CD4-positive, alpha-beta T cell treated with Interleukin-4 for 4 hours (primary cell): Measurements from ENCODE around the gene COX7A1.
"Not testable (repeated sequence)": the region's sequence is repeated elsewhere in the genome, so short reads cannot be mapped to it uniquely, and the experiment has no call there.

Experiments used
- DNase-seq: peaks from one replicate; pipeline ENCODE4 v3.0.0-alpha.2; 2020

The COX7A1 gene

DNA sequence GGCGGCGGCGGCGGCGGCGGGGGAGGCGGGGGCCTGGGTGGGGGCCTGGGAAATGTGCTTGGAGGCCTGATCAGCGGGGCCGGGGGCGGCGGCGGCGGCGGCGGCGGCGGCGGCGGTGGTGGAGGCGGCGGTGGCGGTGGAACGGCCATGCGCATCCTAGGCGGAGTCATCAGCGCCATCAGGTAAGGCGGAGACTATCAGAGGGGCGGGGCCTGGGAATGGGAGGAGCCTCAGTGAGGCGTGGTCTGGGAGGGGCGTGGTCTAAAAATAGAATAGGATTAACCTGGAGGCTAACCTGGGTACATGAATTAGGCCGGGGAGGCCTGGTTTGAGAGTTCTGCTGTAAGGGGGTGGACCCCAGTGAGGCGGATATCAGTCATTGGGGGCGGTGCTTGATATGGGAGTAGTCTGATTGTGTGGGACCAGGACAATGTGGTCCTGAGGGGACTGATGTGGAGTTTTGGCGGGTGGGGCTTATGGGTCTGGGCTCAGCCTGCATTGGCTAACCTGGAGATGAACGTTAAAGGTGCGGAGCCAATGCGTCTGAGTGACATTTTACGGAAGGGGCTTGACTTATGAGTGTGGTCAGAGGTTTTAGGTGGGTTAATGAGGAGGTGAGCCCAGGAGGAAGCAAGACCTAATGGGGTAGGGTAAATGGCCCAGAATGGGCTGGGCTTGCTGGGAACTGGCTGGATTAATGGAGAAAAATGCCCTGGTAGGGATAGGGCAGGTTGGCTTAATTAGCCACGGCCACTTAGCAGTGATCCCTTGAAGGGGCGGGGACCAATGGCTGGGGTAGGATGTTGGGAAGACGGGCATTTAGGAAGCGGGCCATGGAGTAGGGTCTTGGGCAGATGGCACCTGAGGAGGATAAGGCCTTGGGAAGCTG, 11.0 kb downstream of the COX7A1 start:
- DNase-seq = peak; percentile 88

DNA sequence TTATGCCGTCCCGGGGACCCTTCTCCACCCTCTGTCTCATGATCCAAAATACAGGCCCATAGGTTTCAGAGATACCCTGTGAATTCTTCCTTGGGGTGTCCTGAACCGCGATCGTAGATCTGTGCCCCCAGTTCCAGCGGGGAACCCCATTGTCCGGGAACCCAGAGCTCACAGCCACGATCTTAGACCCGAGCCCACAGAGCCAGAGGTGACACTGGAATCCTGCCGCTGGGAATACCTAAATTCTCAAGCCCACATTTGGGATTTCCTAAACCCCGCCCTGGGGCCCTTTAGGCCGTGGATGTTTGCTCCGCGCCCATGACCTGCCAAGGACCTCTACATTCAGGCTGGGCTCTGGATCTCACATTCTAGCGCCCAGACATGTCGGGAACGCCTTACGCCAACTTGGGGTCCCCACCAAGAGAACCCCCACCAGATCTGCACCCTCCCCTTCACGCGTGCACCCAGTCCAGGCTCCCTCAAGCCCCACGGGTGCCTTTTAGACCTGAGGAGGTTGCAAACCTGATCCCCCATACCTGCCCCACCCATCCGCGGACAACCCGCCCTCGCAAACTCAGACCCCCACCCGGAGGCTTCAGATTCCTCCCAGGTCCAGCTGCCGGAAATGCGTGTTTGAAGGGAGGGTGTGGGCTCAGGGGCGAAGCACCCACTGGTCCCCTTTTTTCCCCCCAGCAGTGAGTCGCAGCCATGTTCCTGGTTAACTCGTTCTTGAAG, 11.8 kb downstream of the COX7A1 start:
- DNase-seq = no peak

DNA sequence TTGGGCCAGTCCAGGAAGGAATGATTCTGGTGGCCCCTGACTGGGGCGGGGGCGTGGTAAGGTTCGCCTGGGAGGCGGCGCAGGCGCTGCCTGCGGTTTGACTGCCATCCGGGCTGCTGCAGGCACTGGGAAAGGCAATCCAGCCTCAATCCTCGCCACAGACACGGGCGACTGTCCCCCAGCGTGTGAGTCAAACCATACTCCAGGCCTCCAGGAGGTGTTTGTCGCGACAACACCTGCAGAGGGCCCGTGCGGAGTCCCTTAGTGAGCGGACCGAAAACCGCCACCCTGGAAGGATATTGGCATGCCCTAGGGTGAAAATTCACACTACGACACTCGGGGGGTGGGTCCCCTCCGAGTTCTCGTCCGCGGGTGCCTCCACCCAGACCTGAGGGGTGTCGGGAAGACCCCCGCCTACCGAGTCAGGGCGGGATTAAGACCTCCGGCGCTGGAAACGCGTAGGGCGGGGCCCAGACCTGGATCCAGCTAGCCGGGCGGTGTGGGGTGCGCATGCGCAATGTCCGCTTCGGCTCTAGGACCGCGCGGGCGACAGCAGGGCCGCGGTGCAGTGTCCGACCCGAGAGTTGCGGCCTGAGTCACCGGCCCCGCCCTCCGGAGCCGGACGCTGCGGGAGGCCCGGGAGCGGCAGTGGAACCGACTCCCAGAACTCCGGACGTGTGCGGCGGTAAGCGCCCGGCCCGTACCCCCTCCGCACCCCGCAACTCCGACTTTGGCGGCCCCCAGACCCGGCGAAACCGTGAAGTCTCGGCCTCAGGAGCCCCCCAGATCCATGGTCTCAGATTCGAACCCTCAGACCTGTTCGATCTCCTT, 12.6 kb downstream of the COX7A1 start, which contains the start of gene CAPNS1:
CAPNS1 (plus strand) TSS at position 594 of the 831 bp plus-strand sequence. CDS start 946 bp downstream, outside the sequence.
- peak; percentile 94 for DNase-seq

DNA sequence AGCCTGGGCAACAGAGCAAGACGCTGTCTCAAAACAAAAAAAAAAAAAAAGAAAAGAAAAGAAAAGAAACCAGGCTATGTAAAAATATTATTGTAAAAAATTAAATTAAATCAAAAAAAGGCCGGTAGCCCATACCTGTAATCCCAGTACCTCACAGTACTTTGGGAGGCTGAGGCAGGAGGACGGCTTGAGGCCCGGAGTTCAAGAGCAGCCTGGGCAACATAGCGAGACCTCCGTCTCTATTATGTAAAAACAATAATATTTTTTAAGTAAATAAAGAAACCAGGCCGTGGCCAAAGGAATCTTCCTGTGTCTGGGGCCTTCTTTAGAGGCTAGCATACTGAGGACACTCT, 13.2 kb downstream of the COX7A1 start:
- DNase-seq = no peak

DNA sequence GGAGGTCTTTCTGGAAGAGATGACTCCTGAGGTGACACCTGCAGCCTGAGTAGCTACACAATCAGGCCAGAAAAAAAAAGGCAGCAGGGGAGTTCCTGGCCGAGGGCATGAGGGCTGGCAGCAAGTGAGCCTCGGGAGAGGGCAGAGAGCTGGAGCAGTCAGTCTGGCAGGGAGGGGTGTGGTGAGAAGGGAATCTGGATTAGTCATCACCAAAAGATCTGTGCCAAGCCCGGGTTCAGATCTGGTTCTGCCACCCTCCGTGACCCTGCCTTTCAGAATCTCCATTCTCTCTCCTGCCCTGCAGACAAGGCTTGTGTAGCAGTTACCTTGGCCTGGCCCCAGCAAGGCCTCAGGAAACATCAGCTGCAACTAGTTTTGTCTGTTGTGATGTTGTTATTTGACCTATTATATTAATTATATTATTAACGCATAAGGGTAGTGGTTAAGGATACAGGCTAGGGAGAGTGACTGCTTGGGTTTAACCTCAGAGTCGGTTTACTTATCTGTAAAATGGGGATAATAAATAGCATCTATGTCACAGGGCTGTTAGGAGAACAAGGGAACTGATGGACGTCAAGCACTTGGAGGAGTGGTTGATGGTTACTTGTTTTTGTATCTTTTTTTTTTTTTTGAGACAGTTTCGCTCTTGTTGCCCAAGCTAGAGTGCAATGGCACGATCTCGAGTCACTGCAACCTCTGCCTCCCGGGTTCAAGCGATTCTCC, 15.1 kb downstream of the COX7A1 start:
- DNase-seq = peak; percentile 28

DNA sequence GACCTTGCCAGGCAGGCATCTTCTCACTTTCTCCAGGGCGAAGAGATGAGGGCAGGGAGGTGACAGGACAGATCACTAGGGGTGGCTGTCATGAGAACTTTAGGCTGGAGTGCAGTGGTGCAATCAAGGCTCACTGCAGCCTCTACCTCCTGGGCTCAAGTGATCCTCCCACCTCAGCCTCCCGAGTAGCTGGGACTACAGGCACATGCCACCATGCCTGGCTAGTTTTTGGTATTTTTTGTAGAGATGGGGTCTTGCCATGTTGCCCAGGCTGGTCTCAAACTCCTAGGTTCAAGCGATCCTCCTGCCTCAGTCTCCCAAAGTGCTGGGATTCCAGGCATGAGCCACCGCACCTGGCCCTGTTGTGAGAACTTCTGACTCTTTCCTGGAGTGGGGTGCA, 17.4 kb downstream of the COX7A1 start:
- not testable (repeated sequence) for DNase-seq

DNA sequence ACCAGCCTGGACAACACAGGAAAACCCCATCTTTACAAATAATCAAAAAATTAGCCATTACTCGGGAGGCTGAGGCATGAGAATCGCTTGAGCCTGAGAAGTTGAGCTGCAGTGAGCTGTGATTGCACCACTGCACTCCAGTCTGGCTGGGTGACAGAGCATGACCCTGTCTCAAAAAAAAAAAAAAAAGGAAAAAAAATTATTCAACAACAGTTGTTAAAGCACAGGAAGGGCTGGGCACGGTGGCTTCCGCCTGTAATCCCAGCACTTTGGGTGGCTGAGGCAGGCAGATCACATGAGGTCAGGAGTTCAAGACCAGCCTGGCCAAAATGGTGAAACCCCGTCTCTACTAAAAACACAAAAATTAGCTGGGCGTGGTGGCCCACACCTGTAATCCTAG, 21.0 kb downstream of the COX7A1 start:
- DNase-seq = peak; percentile 24

DNA sequence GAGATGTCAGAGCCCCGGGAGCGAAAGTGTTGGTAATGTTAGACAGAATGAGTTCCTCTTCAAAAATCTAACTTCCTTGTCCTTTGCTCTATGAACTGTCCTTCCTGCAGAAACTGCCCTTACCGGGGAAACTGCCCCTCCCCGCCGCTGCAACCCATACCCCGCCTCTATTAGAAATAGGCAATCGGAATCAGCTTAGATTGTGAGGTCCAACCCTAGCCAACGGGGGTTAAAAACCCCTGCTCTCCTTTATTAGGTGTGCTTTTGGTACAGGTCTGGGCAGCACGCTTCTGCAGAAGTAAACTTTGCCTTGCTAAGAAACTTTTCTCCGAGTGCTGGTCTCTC, 23.9 kb downstream of the COX7A1 start:
- DNase-seq = no peak

DNA sequence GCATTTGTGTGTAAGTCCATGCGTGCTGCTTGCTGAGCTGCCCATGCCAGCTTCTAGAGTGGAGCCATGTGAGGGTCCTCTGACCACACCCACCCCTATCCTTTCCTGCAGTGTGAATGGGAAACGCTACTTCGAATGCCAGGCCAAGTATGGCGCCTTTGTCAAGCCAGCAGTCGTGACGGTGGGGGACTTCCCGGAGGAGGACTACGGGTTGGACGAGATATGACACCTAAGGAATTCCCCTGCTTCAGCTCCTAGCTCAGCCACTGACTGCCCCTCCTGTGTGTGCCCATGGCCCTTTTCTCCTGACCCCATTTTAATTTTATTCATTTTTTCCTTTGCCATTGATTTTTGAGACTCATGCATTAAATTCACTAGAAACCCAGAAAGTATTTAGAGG, 26.7 kb downstream of the COX7A1 start:
- no peak for DNase-seq

DNA sequence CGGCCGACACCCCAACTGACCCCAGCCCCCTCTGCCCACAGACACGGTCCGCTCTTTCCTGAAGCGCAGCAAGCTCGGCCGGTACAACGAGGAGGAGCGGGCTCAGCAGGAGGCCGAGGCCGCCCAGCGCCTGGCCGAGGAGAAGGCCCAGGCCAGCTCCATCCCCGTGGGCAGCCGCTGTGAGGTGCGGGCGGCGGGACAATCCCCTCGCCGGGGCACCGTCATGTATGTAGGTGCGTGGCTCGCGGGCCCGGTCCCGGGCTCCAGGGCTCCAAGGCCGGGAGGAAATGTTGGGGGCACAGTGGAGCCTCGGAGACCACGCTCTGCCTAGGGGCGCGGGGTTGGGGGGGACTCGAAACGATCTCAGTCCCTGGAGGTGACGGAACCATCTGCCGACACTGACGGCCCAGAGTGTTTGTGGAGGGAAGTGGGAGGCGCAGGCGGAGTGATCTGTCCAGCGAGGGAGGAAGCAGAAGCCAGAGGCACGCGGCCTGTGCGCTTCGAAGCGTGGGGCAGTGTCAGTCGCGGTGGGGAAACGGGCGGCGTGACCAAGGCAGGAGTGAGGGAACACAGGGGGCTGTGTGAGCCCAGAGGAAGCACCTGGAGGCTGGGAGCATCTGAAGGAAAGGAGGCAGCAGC, 30.6 kb downstream of the COX7A1 start:
- DNase-seq = no peak

DNA sequence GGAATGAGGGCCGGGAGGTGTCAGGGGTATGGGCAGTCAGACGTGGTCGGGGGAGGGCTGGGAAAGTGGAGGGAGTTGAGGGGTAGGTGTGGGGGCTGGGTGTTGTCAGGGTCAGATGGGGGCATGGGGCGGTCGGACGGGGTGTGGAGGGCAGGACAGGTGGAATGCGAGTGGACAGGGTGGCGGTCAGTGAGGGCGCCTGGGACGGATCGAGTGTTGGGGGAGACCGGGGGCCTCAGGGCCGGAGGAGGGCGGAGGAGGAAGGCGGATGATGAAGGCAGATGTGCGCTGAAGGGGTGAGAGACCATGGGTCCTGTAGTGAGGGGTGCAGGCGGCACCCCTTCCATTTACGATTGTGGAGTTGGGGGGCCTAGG, 31.3 kb downstream of the COX7A1 start:
- DNase-seq = no peak

DNA sequence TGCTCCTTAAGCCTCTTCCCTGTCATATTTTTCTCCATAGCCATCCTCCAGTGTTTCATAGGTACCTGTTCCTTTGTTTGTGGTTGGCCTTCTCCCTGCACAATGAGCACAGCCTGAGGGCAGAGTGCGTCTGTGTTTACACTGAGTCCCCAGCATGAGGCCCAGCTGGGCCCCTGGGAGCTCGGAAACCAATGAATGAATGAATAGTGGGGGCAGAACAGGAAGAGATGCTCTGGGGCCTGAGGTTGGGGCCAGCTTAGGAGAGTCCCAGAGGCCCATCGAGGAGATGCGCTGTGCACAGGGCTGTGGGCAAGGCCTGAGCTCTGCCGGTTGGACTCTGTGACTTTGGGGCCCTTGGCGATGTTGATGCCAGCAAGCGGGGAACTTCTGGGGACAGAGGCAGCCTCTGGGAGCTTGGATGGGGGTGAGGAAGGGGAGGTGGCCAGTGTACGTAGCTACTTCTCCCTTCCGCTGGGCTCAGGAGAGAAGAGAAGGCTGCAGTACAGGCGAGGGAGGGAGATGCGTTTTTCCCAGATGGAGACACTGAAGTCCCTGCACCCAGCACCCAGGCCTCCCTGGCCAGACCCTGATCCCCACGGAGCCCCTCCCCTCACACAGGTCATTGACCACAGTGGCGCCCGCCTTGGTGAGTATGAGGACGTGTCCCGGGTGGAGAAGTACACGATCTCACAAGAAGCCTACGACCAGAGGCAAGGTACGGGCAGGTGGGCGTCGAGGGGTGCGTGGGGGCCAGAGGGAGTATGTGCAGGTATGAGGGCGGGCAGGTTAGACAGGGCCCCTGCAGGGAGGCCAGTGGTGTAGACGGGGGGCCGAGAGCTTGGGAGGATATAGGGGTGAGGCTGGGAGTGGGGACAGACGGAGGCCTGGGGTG, 31.9 kb downstream of the COX7A1 start:
- no peak for DNase-seq

DNA sequence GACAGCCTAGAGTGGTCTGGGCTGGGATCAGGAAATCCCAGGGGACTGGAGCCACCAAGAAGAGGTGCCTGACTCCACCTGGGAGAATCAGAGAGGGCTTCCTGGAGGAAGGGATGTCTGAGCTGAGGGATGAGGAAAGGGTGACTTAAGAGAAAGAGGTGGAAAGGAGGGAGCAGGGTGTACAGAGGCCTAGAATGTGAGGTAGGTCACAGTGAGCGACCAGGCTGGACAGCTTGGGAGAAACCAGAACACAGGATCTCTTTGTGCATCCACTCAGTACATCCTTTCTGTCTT, 36.0 kb downstream of the COX7A1 start:
- DNase-seq = no peak

DNA sequence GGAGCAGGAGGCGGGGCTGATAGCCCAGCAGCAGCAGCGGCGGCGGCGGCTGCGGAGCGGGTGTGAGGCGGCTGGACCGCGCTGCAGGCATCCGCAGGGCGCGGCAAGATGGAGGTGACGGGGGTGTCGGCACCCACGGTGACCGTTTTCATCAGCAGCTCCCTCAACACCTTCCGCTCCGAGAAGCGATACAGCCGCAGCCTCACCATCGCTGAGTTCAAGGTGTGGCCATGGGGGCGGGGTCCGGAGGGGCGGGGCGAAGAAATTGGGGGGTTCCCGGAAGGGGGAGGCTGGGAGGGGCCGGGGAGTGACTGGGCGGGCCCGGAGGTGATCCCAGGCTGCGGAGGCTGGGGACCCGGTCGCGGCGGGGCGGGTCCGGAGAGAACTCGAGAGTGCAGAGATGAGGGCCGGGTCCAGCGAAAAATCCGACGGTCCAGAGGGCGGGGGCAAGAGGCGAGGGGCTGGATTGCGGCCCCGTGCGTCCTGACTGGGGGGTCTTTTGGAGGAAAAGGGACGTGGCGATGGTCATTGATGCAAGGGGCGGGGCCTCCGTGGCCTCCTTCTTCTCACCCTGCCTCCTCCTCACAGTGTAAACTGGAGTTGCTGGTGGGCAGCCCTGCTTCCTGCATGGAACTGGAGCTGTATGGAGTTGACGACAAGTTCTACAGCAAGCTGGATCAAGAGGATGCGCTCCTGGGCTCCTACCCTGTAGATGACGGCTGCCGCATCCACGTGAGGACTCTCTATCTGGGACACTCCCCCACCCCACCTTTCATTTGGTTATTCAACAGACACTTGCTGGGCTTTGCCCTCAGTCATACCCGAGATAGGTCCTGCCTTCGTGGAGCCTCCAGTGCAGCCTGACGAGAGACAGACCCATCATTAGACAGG, 36.5 kb downstream of the COX7A1 start, which contains the start of gene TBCB:
TBCB (plus strand) TSS at position 16 of the 891 bp plus-strand sequence; CDS start at position 109, 93 bp downstream.
- no peak for DNase-seq

DNA sequence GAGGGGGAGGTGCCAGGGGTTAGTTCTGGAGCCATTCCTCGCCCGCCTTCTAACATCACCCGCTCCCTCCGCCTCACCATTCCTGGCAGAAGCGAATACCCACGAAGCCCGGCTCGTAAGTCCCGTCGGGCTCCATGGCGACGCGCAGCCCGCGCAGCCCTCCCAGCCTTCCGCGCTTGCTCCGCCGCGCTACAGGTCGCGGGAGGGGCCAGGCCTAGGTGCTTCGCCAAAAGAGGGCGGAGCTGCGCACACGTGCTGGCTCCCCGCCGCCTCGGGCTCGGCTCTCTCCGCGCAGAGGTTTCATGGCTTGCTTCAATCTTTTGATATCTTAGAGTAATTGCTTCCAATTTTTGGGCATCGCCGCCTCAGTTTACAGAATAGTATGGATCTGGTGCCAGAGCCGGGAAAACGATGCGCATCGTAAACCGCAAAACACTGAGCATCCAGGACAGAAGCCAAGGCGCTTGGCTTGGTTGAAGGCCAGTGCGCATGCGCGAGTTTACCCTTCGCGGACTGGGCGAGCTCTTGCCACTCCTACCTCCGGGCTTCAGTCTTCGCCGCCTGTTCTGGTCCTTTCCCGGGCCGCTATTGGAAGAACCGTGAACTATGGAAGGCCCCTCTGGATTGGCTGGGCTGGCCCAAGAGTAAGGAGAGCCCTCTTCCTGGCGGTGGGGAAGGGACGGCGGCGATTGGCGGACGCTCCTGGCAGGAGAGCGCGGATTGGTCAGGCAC, 37.4 kb downstream of the COX7A1 start, which contains the start of gene POLR2I:
POLR2I (minus strand) TSS at position 155 of the 732 bp plus-strand sequence; CDS start at position 136, 19 bp downstream.
- DNase-seq = peak; percentile 100

DNA sequence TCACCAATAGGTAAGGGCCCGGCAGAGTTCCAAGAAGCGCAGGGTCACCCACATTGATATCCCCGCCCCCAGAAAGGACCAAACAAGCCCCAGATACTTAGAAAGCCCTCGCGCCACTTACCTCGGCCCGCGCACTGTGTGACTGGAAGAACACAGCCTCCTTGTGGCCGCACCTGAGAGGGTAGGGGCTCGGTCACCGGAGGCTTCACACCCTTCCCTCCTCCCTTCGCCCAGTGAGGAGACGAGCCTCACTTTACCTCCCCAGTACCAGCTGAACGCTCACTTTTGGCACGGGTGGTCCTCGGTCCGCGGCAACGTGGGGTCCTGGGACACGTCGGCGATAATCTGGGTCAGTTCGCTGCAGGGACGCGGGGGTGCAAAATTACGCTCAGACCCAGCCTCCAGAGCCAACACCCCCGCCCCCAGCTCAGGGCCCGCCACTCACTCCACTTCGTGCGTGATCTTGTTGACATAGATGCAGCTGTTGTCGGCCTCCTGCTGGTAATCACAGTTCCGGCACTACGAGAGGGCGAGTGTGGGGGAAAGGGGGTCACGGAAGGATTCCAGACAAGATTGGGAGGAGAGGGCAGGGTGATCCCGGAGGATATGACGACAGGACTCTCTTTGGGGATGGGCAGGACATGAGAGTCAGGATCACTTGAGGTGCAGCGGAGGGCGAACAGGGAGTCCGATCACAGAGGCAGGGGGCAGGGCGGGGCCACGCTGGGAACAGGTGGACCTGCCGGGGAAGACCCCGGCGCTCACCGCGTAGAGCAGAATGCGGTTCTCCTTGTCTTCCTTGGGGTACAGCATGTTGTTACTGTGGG, 38.1 kb downstream of the COX7A1 start:
- DNase-seq = peak; percentile 3

DNA sequence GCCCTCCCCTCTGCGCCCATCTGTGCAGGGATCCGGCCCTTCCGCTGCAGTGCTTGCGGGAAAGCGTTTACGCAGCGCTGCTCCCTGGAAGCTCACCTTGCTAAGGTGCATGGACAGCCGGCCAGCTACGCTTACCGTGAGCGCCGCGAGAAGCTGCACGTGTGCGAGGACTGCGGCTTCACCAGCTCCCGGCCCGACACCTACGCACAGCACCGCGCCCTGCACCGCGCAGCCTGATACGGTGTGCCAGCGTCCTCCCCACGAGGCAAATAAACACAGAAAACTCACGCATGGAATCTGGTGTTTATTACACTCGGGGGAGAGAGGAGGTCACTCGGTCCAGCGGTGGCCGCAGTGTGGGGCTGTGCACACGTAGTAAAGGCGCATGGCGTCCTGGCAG, 38.8 kb downstream of the COX7A1 start:
- no peak for DNase-seq

DNA sequence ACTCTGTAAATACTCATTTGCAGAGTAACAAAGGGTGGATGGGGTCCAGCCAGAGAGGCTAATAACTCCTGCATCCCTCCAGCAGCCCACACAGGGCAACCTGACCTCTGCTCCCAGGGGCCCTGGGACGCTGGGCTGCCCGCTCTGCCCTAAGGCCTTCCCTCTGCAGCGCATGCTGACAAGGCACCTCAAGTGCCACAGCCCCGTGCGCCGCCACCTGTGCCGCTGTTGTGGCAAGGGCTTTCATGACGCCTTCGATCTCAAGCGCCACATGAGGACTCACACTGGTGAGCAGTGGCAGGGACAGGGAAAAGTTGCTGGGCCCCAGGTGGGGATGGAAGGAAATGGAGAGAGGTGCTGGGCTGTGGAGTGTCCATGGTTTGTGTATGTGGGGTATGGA, 39.6 kb downstream of the COX7A1 start:
- DNase-seq = no peak
